Right lobe of liver (tissue), 6 donors: Measurements from ENCODE around the gene KRTAP4-7. TPM values are rescaled to one million over a fixed set of nuclear protein-coding genes. Genes with fewer than 3 reads are reported as not detected.
"Not testable (repeated sequence)": the region's sequence is repeated elsewhere in the genome, so short reads cannot be mapped to it uniquely, and the experiment has no call there.

ENCODE experiments used
- ATAC-seq, 4 donors: fragments of 200-7000 bp; cut with Tn5 transposase; one replicate each; pipeline ENCODE4 v1.9.1; 2020; ENCODE audit warnings: mild to moderate bottlenecking in 4 of 4, moderate library complexity in 4 of 4
- DNase-seq, 3 donors: peaks; one replicate each; pipeline ENCODE4 v3.0.0-alpha.2; 2020
- H3K27ac ChIP-seq, 3 donors: fragments of 200-600 bp; one replicate each; pipeline ENCODE4 v1.8.0; 2022
- H3K27me3 ChIP-seq, 2 donors: fragments of 200-600 bp; one replicate each; pipeline ENCODE4 v1.8.0; 2022
- H3K36me3 ChIP-seq, 4 donors: fragments of 200-600 bp; sonication (generic) in 1 of 4; one replicate each; pipeline versions ENCODE4 v1.5.1 to v1.8.0; 2017 to 2022; ENCODE audit warnings: control low read depth in 1 of 4
- H3K4me1 ChIP-seq, 4 donors: fragments of 200-600 bp; sonication (generic) in 1 of 4; one replicate each; pipeline versions ENCODE4 v1.5.1 to v1.8.0; 2017 to 2022; ENCODE audit warnings: control low read depth in 1 of 4
- H3K4me3 ChIP-seq, 3 donors: fragments of 200-600 bp; one replicate each; pipeline ENCODE4 v1.8.0; 2022
- H3K9me3 ChIP-seq, 4 donors: fragments of 200-600 bp; sonication (generic) in 1 of 4; one replicate each; pipeline versions ENCODE4 v1.5.1 to v1.8.0; 2017 to 2022; ENCODE audit warnings: control low read depth in 1 of 4
- POLR2A ChIP-seq: fragments of 450-650 bp; IDR thresholded peaks from one replicate; pipeline ENCODE4 v1.6.1; 2017; ENCODE audit warnings: antibody characterized with exemption, mild to moderate bottlenecking
- WGBS: methylation state at CpG from one replicate; pipeline ENCODE4 v1.1.6; 2018; ENCODE audit warnings: low coverage, low lambda C conversion rate; ENCODE audit not compliant: insufficient coverage; ENCODE audit errors: missing lambda C conversion rate; 5-methylcytosine and 5-hydroxymethylcytosine counted together
- intact Hi-C, 2 donors: fragments of 100-400 bp; cut with DNase I; formaldehyde crosslinking; loops; one replicate each; pipeline versions ENCODE4 v1.11.2 to v1.14.1; 2022
- total RNA-seq, 6 experiments: library from RNA; depleted of rRNA in 2 of 6; stranded (reverse); fragments of >200 nt in 2 of 6; fragmentation: NEBNext Ultra II Directional in 3 of 6; extraction: Animal tissue kit (Norgen Biotek cat#: 25700) in 3 of 6; gene quantifications; one replicate each; pipeline versions ENCODE4 v1.1.0 to v1.2.4, GENCODE V29; 2016 to 2023
- TF ChIP-seq, protein P1 (sequence below), 4 donors: fragments of 200-600 bp in 3 of 4; fragments of 450-650 bp in 1 of 4; IDR thresholded peaks; one replicate each; pipeline versions ENCODE4 v1.5.1 to v1.8.0; 2016 to 2022; ENCODE audit warnings: antibody characterized with exemption in 4 of 4, mild to moderate bottlenecking in 2 of 4
- donor health status: DM: no; HTN: yes; CAD: no.
- donor health status: DM: no; HTN: no; CAD: no.
- donor health status: DM: no; HTN: no; CAD: no.
- donor health status: DM: no; HTN: yes; CAD: no.
- donor health status: DM: no; HTN: yes; CAD: no.

The KRTAP4-7 gene
- total RNA-seq, 6 experiments from 2014 or later = not detected

DNA sequence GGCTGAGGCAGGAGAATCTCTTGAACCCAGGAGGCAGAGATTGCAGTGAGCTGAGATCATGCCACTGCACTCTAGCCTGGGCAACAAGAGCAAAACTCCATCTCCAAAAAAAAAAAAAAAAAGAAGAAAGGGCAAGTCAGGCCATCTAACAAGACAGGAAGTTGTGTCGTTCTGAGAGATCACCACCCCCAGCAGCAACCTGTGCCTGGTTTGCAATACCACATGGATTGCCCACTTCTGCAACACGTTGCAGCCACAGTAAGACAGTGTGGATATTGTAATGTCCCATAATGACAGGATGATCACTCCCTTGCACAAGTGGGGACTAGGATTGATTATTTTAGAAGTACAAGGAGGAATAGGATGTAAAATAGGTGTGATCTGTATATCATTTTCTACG lies 14.9 kb upstream of the KRTAP4-7 start:
- TF ChIP-seq POLR2A = no peak
- TF ChIP-seq, protein P1, sequence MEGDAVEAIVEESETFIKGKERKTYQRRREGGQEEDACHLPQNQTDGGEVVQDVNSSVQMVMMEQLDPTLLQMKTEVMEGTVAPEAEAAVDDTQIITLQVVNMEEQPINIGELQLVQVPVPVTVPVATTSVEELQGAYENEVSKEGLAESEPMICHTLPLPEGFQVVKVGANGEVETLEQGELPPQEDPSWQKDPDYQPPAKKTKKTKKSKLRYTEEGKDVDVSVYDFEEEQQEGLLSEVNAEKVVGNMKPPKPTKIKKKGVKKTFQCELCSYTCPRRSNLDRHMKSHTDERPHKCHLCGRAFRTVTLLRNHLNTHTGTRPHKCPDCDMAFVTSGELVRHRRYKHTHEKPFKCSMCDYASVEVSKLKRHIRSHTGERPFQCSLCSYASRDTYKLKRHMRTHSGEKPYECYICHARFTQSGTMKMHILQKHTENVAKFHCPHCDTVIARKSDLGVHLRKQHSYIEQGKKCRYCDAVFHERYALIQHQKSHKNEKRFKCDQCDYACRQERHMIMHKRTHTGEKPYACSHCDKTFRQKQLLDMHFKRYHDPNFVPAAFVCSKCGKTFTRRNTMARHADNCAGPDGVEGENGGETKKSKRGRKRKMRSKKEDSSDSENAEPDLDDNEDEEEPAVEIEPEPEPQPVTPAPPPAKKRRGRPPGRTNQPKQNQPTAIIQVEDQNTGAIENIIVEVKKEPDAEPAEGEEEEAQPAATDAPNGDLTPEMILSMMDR (IDR thresholded peaks at IDR 0.05) = no peak
- WGBS = 54% methylated on average over 3 of the region's 3 CpGs
- intact Hi-C loops = no loop called here
- H3K4me3 ChIP-seq = no peak overlapping the region
- no peaks in the 10 kb centered on the region for H3K4me1 ChIP-seq
- no peaks in the 10 kb centered on the region for H3K27me3 ChIP-seq
- ATAC-seq (no peak), DNase-seq (no peak)
- H3K9me3 ChIP-seq = no peaks in the 10 kb centered on the region
- no peaks in the 10 kb centered on the region for H3K36me3 ChIP-seq
- H3K27ac ChIP-seq = no peak overlapping the region

DNA sequence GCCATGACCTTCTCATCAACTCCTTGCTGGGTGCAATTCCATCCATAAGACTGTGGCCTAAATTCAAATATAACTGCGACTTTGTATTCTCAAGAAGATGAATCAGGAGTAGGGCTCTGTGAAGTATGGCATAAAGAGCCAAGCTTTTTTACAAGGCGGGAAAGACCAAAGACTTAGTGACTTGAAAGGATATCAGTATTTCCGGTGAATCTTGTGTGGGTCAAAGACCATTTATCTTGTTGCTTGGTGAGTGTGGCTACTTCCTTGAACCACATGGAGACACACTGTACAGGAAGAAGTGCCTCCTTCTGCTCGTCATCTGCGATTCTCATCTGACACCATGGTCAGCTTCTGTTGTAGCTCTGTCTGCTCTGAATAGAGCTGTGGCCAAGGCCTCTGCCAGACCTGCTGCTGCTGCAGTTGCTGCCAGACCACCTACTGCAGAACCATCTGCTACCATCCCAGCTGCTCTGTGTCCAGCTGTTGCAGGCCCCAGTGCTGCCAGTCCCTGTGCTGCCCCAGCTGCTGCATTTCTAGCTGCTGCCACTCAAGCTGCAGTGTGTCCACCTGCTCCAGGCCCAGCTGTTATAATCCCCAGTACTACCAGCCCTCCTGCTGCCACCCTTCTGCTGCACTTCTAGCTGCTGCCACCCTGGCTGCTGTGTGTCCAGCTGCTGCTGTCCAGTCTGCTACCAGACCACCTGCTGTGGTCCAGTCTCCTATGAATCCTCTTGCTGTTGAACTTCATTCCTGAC lies 12.2 kb upstream of the KRTAP4-7 start:
- 67% methylated on average over 5 of the region's 5 CpGs for WGBS
- intact Hi-C loops = no loop called here
- no peak for TF ChIP-seq POLR2A
- TF ChIP-seq, protein P1 (IDR thresholded peaks at IDR 0.05) = no peak
- Histone ChIP-seq H3K36me3 (no peaks in the 10 kb centered on the region), H3K9me3 (no peaks in the 10 kb centered on the region), H3K27me3 (no peaks in the 10 kb centered on the region), H3K4me1 (no peaks in the 10 kb centered on the region), H3K4me3 (no peak overlapping the region), H3K27ac (no peak overlapping the region)
- no peak for ATAC-seq
- no peak for DNase-seq

DNA sequence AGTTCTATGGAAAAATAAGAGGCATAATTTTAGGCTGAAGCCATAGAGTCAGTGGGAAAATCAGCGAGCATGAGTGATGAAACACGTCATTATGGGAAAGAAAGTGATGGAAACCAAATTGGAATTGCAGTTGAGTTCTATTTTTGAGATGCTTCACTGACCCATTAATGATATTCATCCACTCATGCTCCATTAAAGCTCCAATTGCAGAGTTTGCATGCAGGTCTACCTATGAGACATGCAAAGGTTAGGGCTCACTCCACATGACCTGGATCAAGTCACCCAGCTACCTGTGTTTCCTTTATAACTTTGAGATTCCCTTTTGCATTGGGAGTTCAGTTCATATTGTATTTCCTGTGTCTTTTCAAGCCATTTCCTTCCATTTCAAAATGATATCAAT lies 10.3 kb upstream of the KRTAP4-7 start:
- WGBS = 73% methylated on average over 2 of the region's 2 CpGs
- no peak overlapping the region for H3K4me3 ChIP-seq
- ATAC-seq (no peak), DNase-seq (no peak)
- H3K9me3 ChIP-seq = no peaks in the 10 kb centered on the region
- no peak overlapping the region for H3K27ac ChIP-seq
- TF ChIP-seq, protein P1 (IDR thresholded peaks at IDR 0.05) = no peak
- H3K27me3 ChIP-seq = no peaks in the 10 kb centered on the region
- intact Hi-C loops = no loop called here
- H3K4me1 ChIP-seq = no peaks in the 10 kb centered on the region
- H3K36me3 ChIP-seq = no peaks in the 10 kb centered on the region

DNA sequence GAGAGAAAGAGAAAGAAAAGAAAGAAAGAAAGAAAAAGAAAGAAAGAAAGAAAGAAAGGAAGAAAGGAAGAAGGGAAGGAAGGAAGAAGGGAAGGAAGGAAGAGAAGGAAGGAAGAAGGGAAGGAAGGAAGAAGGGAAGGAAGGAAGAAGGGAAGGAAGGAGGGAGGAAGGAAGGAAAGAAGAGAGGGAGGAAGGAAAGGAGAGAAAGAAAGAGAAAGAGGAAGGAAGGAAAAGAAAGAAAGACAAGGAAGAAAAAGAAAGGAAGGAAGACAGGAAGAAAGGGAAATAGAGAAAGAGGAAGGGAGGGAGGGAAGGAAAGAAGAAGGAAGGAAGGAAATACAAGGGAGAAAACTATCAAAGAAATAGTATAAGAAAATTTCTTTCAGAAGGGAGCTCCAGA lies 7.2 kb upstream of the KRTAP4-7 start:
- Histone ChIP-seq H3K9me3 (no peaks in the 10 kb centered on the region), H3K36me3 (no peaks in the 10 kb centered on the region), H3K4me1 (no peaks in the 10 kb centered on the region), H3K27me3 (no peaks in the 10 kb centered on the region), H3K27ac (no peak overlapping the region), H3K4me3 (no peak overlapping the region)
- intact Hi-C loops = no loop called here
- ATAC-seq (no peak), DNase-seq (no peak)
- TF ChIP-seq POLR2A = no peak
- TF ChIP-seq, protein P1 (IDR thresholded peaks at IDR 0.05) = no peak

DNA sequence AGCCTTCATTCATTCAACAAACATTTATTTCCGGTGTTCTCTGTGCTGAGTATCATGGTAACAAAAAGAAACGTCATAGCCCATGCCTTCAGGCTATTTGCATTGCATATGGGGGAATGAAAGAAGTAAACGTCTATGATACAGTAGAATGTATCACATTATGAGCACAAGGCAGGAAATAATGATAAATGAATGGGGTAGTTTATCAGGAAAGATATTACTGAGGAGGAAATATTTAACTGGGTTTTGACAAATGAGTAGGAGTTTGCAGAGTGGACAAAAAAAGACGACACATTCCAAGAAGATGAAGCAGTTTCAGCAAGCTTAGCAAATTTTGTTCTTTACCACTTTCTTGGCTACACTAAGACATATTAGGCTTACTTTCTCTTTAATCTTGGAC lies 1.3 kb upstream of the KRTAP4-7 start:
- ATAC-seq (no peak), DNase-seq (no peak)
- intact Hi-C loops = no loop called here
- H3K27ac ChIP-seq = no peak overlapping the region
- H3K27me3 ChIP-seq = no peaks in the 10 kb centered on the region
- no peak overlapping the region for H3K4me3 ChIP-seq
- TF ChIP-seq, protein P1 (IDR thresholded peaks at IDR 0.05) = no peak
- TF ChIP-seq POLR2A = no peak
- no peaks in the 10 kb centered on the region for H3K4me1 ChIP-seq
- 21% methylated on average over 4 of the region's 4 CpGs for WGBS
- no peaks in the 10 kb centered on the region for H3K9me3 ChIP-seq
- H3K36me3 ChIP-seq = no peaks in the 10 kb centered on the region

DNA sequence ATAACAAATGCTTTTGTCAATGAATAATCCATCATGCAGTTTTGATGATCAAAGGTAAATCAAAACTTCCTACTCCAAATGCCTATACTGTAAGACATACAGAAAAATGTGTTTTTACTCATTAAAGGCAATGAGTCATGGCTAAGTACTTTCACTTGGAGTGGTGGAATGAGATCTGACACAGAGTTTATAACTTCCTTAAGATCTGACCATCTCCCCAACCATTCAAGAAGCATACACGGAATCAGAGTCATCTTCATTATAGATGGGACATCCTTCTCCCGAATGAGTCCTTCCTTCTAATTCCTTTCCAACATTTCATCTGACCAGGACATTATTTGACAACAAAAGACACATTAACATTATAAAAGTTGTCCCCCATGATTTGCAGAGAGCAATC lies 523 bp upstream of the KRTAP4-7 start:
- intact Hi-C loops, H3K27me3 ChIP-seq, H3K4me3 ChIP-seq, ATAC-seq, H3K36me3 ChIP-seq, H3K9me3 ChIP-seq, DNase-seq, H3K4me1 ChIP-seq, H3K27ac ChIP-seq: not testable (repeated sequence)
- WGBS = 48% methylated on average over 2 of the region's 2 CpGs

DNA sequence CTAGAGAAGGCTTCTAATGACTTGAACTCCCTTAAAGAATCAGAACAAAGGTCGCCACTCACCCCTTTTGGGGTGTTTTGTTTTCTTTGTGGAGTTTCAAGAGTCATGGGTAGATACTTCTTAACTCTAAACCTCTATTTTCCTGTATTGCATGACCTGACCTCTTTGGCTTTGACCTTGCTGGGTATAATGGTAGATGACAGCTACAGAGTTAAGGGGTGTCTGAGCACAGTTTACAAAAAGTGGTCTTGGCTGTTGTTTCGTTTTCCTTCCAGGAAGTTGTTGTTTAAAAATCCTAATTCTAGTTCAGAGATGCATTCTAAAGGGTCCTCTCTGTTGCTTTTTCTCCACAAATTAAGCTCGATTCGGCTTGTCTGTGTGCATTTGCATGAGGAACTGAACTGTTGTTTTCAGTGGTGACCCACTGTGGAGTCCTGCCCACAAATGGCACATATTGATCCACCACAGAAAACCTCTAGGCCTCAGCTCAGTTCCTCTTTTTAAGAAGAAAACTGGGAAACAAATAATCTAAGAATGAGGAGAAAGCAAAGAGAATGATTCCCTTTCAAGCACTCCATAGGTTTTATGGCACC lies 4.9 kb downstream of the KRTAP4-7 start:
- ATAC-seq, H3K4me1 ChIP-seq, H3K36me3 ChIP-seq, H3K4me3 ChIP-seq, H3K9me3 ChIP-seq, H3K27ac ChIP-seq, DNase-seq, H3K27me3 ChIP-seq, intact Hi-C loops: not testable (repeated sequence)
- 38% methylated on average over 4 of the region's 4 CpGs for WGBS
